Duodenal mucosa (tissue), 2 donors: ENCODE measurements around the gene LHX4.

ENCODE experiments used
- H3K27ac ChIP-seq: one replicate; pipeline ENCODE4 v1.7.0; 2013; ENCODE audit warnings: low read depth, low read length
- H3K27me3 ChIP-seq, 2 donors: one replicate each; pipeline ENCODE4 v1.7.0; 2013; ENCODE audit warnings: low read length in 2 of 2, control low read depth in 1 of 2; ENCODE audit not compliant: insufficient read depth in 2 of 2, control insufficient read depth in 1 of 2
- H3K36me3 ChIP-seq, 2 donors: one replicate each; pipeline ENCODE4 v1.7.0; 2013; ENCODE audit warnings: low read length in 2 of 2, control low read depth in 1 of 2; ENCODE audit not compliant: insufficient read depth in 2 of 2, control insufficient read depth in 1 of 2
- H3K4me1 ChIP-seq, 2 donors: one replicate each; pipeline ENCODE4 v1.7.0; 2013; ENCODE audit warnings: low read length in 2 of 2, control low read depth in 1 of 2; ENCODE audit not compliant: insufficient read depth in 2 of 2, control insufficient read depth in 1 of 2
- H3K4me3 ChIP-seq, 2 donors: one replicate each; pipeline ENCODE4 v1.7.0; 2013; ENCODE audit warnings: low read length in 2 of 2, low read depth in 1 of 2
- H3K9ac ChIP-seq, 2 donors: one replicate each; pipeline ENCODE4 v1.7.0; 2013; ENCODE audit warnings: low read length in 2 of 2, low read depth in 1 of 2
- H3K9me3 ChIP-seq, 2 donors: one replicate each; pipeline ENCODE4 v1.7.0; 2013; ENCODE audit warnings: low read length in 2 of 2, control low read depth in 1 of 2; ENCODE audit not compliant: control insufficient read depth in 1 of 2

The LHX4 gene

GRCh38 chr1:180241716-180242544, 11.9 kb downstream of the LHX4 start:
- H3K4me1 ChIP-seq: peaks cover 6 to 9% of the 10 kb centered on the region in 2 donors
- no peaks in the 10 kb centered on the region for H3K9me3 ChIP-seq
- H3K27me3 ChIP-seq: peaks cover 50 to 53% of the 10 kb centered on the region in 2 donors
- H3K9ac ChIP-seq: no peak overlapping the region
- no peak overlapping the region for H3K27ac ChIP-seq
- H3K4me3 ChIP-seq: no peak overlapping the region
- no peaks in the 10 kb centered on the region for H3K36me3 ChIP-seq

GRCh38 chr1:180243517-180244221, 13.6 kb downstream of the LHX4 start:
- H3K9ac ChIP-seq: no peak overlapping the region
- H3K27ac ChIP-seq: no peak overlapping the region
- no peak overlapping the region for H3K4me3 ChIP-seq
- peaks cover 6 to 9% of the 10 kb centered on the region in 2 donors for H3K4me1 ChIP-seq
- no peaks in the 10 kb centered on the region for H3K36me3 ChIP-seq
- H3K27me3 ChIP-seq: peaks cover 33 to 36% of the 10 kb centered on the region in 2 donors
- H3K9me3 ChIP-seq: no peaks in the 10 kb centered on the region

- Histone ChIP-seq H3K27me3 (peaks cover 21 to 24% of the 10 kb centered on the region in 2 donors), H3K4me3 (no peak overlapping the region), H3K9me3 (no peaks in the 10 kb centered on the region), H3K27ac (no peak overlapping the region), H3K9ac (no peak overlapping the region), H3K36me3 (no peaks in the 10 kb centered on the region), H3K4me1 (peaks cover 6 to 9% of the 10 kb centered on the region in 2 donors)
Observed at GRCh38 chr1:180244840-180245239, 14.8 kb downstream of the LHX4 start.

GRCh38 chr1:180246579-180246978, 16.5 kb downstream of the LHX4 start:
- H3K9me3 ChIP-seq: no peaks in the 10 kb centered on the region

GRCh38 chr1:180247061-180247460, 17.0 kb downstream of the LHX4 start:
- Histone ChIP-seq H3K27me3 (peaks cover 4 to 6% of the 10 kb centered on the region in 2 donors), H3K9me3 (no peaks in the 10 kb centered on the region), H3K9ac (no peak overlapping the region), H3K27ac (no peak overlapping the region), H3K4me3 (no peak overlapping the region), H3K36me3 (no peaks in the 10 kb centered on the region), H3K4me1 (peaks cover 6 to 9% of the 10 kb centered on the region in 2 donors)

More at GRCh38 chr1:180246579-180246978, 16.5 kb downstream of the LHX4 start:
- H3K4me3 ChIP-seq: no peak overlapping the region
- peaks cover 6 to 9% of the 10 kb centered on the region in 2 donors for H3K4me1 ChIP-seq
- H3K27me3 ChIP-seq: peaks cover 5 to 9% of the 10 kb centered on the region in 2 donors
- H3K9ac ChIP-seq: no peak overlapping the region
- no peaks in the 10 kb centered on the region for H3K36me3 ChIP-seq
- no peak overlapping the region for H3K27ac ChIP-seq

- H3K9me3 ChIP-seq: no peaks in the 10 kb centered on the region
- H3K9ac ChIP-seq: no peak overlapping the region
- no peak overlapping the region for H3K4me3 ChIP-seq
- no peaks in the 10 kb centered on the region for H3K36me3 ChIP-seq
- H3K4me1 ChIP-seq: peaks cover 6 to 9% of the 10 kb centered on the region in 2 donors
- no peak overlapping the region for H3K27ac ChIP-seq
- H3K27me3 ChIP-seq: peaks cover 0 to 1% of the 10 kb centered on the region in 2 donors
Observed at GRCh38 chr1:180247580-180247979, 17.5 kb downstream of the LHX4 start.

- Histone ChIP-seq H3K27me3 (peaks cover 0 to 3% of the 10 kb centered on the region in 2 donors), H3K27ac (no peak overlapping the region)
Observed at GRCh38 chr1:180248176-180248575, 18.1 kb downstream of the LHX4 start.

GRCh38 chr1:180248731-180249681, 18.9 kb downstream of the LHX4 start:
- Histone ChIP-seq H3K27ac (no peak overlapping the region), H3K27me3 (peaks cover 0 to 4% of the 10 kb centered on the region in 2 donors), H3K4me1 (peaks cover 6 to 9% of the 10 kb centered on the region in 2 donors), H3K9me3 (no peaks in the 10 kb centered on the region), H3K36me3 (no peaks in the 10 kb centered on the region), H3K4me3 (no peak overlapping the region), H3K9ac (no peak overlapping the region)

More at GRCh38 chr1:180248176-180248575, 18.1 kb downstream of the LHX4 start:
- Histone ChIP-seq H3K9me3 (no peaks in the 10 kb centered on the region), H3K36me3 (no peaks in the 10 kb centered on the region), H3K4me1 (peaks cover 6 to 9% of the 10 kb centered on the region in 2 donors), H3K9ac (no peak overlapping the region), H3K4me3 (no peak overlapping the region)

GRCh38 chr1:180249725-180250498, 19.8 kb downstream of the LHX4 start:
- Histone ChIP-seq H3K4me1 (peaks cover under 1 to 3% of the 10 kb centered on the region in 2 donors), H3K9me3 (no peaks in the 10 kb centered on the region), H3K27ac (no peak overlapping the region), H3K27me3 (peaks cover 0 to 4% of the 10 kb centered on the region in 2 donors), H3K9ac (no peak overlapping the region), H3K4me3 (no peak overlapping the region), H3K36me3 (no peaks in the 10 kb centered on the region)
